Pancreas (tissue), 10 donors: Measurements from ENCODE around the gene ZNF84. TPM values are rescaled to one million over a fixed set of nuclear protein-coding genes. Genes with fewer than 3 reads are reported as not detected.
A peak's percentile ranks its signal among the peaks of the same experiment; 100 is the strongest.

Experiments
- ATAC-seq, 4 donors: fragments of 200-7000 bp; cut with Tn5 transposase; one replicate each; pipeline versions ENCODE4 v1.8.0 to v1.9.1; 2020; ENCODE audit warnings: mild to moderate bottlenecking in 4 of 4, moderate library complexity in 4 of 4
- DNase-seq, 6 donors: peaks; one replicate each; pipeline ENCODE4 v3.0.0-alpha.2; 2020
- FAIRE-seq: peaks from 2 replicates; lab custom pipeline; 2012; peaks lifted over from hg19 to GRCh38; lab: Jason Lieb, UNC
- H3K27ac ChIP-seq, 4 donors: fragments of 200-600 bp; sonication (generic); 1 replicate in 3 of 4; 2 replicates in 1 of 4; pipeline versions ENCODE4 v1.5.0 to v1.8.0; 2020
- H3K27me3 ChIP-seq, 4 donors: fragments of 200-600 bp; one replicate each; pipeline ENCODE4 v1.8.0; 2021
- H3K36me3 ChIP-seq, 3 donors: fragments of 200-600 bp; sonication (generic) in 1 of 3; one replicate each; pipeline versions ENCODE4 v1.5.0 to v1.8.0; 2020 to 2021
- H3K4me1 ChIP-seq, 3 donors: fragments of 200-600 bp; one replicate each; pipeline ENCODE4 v1.8.0; 2021
- H3K4me3 ChIP-seq, 4 donors: fragments of 200-600 bp; sonication (generic) in 2 of 4; one replicate each; pipeline versions ENCODE4 v1.5.0 to v1.8.0; 2020 to 2021
- H3K9me3 ChIP-seq, 4 donors: fragments of 200-600 bp; one replicate each; pipeline ENCODE4 v1.8.0; 2021
- CTCF ChIP-seq, 4 donors: fragments of 200-600 bp; sonication (generic) in 3 of 4; IDR thresholded peaks; one replicate each; pipeline versions ENCODE4 v1.5.0 to v1.8.0; 2021; ENCODE audit warnings: antibody characterized with exemption in 4 of 4
- WGBS, 2 donors: extraction: QIAGEN DNeasy Blood & Tissue Kit; methylation state at CpG; one replicate each; pipeline ENCODE4 v1.1.7; 2013; 5-methylcytosine and 5-hydroxymethylcytosine counted together
- intact Hi-C, 3 donors: fragments of 100-400 bp; cut with DNase I; formaldehyde crosslinking; loops; one replicate each; pipeline versions ENCODE4 v1.11.1 to v1.14.2; 2022
- polyA plus RNA-seq, 2 donors: library from polyadenylated mRNA; stranded (reverse); fragments of 200-250 nt; gene quantifications; one replicate each; pipeline ENCODE4 v1.2.3, GENCODE V29; 2013
- total RNA-seq, 6 donors: library from RNA; stranded (reverse); fragmentation: NEBNext Ultra II Directional in 4 of 6; extraction: Animal tissue kit (Norgen Biotek cat#: 25700) in 4 of 6; gene quantifications; one replicate each; pipeline versions ENCODE4 v1.2.1 to v1.2.4, GENCODE V29; 2021 to 2023
- donor health status: healthy with polysubstance abuse.
- donor health status: DM: no; HTN: no; CAD: no; lungs with moderate emphysema.
- donor health status: DM: no; HTN: no; CAD: no.
- donor health status: control.
- donor health status: control.
- donor health status: Bipolar disorder and iron deficiency.
- donor health status: DM: yes; HTN: yes; CAD: no.
- donor health status: DM: no; HTN: no; CAD: no.
- donor health status: DM: no; HTN: no; CAD: no.
- donor health status: DM: yes; HTN: yes; CAD: no.

Gene ZNF84
- total RNA-seq: 10 to 100 TPM in 4 of 6 donors, 1 to 10 TPM in 2; 7.8 to 17.4 (median 10.5) TPM
- 10 to 100 TPM in 1 of 2 donors, 1 to 10 TPM in 1; 8.5 to 12.4 TPM for polyA plus RNA-seq

- intact Hi-C loops: no loop called here
- Histone ChIP-seq H3K4me3 (peak within 1 kb of the TSS; percentile 72 to 76 (median 72)), H3K9me3 (no peaks in the 10 kb centered on the region), H3K27me3 (no peaks in the 10 kb centered on the region), H3K36me3 (peaks cover 0 to 16% (median 5%) of the 10 kb centered on the region in 3 donors), H3K27ac (peak within 1 kb of the TSS; percentile 88 to 95 (median 94)), H3K4me1 (peaks cover 0 to 4% (median 0%) of the 10 kb centered on the region in 3 donors)
- 0% methylated on average over 76 to 103 of the region's 103 CpGs for WGBS, 2 donors
- DNase-seq: peak; percentile 96 to 99 (median 97)
- ATAC-seq: peak; percentile 94 to 99 (median 96)
- no peak for TF ChIP-seq CTCF (IDR thresholded peaks at IDR 0.05)
- FAIRE-seq: peak; percentile 39
These were observed at the start of gene ZNF84 for GRCh38 chr12:133037207-133038005. Gene ZNF84 (plus strand): TSS chr12:133037509. CDS start chr12:133041468, 3,959 bp downstream.

- peaks cover 0 to 6% (median 0%) of the 10 kb centered on the region in 3 donors for H3K36me3 ChIP-seq
- ATAC-seq: no peak
- H3K27me3 ChIP-seq: no peaks in the 10 kb centered on the region
- no peak overlapping the region for H3K27ac ChIP-seq
- no peak for DNase-seq
- intact Hi-C loops: no loop called here
- H3K9me3 ChIP-seq: peaks cover 0 to 9% (median 0%) of the 10 kb centered on the region in 4 donors
- no peaks in the 10 kb centered on the region for H3K4me1 ChIP-seq
- no peak overlapping the region for H3K4me3 ChIP-seq
- no peak for FAIRE-seq
- no peak for TF ChIP-seq CTCF (IDR thresholded peaks at IDR 0.05)
- 46 to 51% methylated on average over 1 of the region's 1 CpG for WGBS, 2 donors
These were observed 38.6 kb upstream of the ZNF84 start for GRCh38 chr12:132998741-132999140.

GRCh38 chr12:133010657-133011297 is 26.5 kb upstream of the ZNF84 start:
- intact Hi-C loops: no loop called here
- Histone ChIP-seq H3K27ac (no peak overlapping the region), H3K4me3 (no peak overlapping the region), H3K9me3 (peaks cover 0 to 10% (median 6%) of the 10 kb centered on the region in 4 donors), H3K27me3 (no peaks in the 10 kb centered on the region), H3K36me3 (peaks cover 28 to 45% (median 31%) of the 10 kb centered on the region in 3 donors), H3K4me1 (no peaks in the 10 kb centered on the region)
- DNase-seq (no peak), ATAC-seq (no peak), FAIRE-seq (no peak)
- no peak for TF ChIP-seq CTCF (IDR thresholded peaks at IDR 0.05)
- WGBS, 2 donors: 87 to 97% methylated on average over 6 of the region's 6 CpGs

- H3K4me3 ChIP-seq: no peak overlapping the region
- WGBS, 2 donors: 77 to 94% methylated on average over 2 of the region's 2 CpGs
- no peaks in the 10 kb centered on the region for H3K9me3 ChIP-seq
These were observed 13.7 kb upstream of the ZNF84 start for GRCh38 chr12:133023566-133023965.

More at GRCh38 chr12:133023566-133023965, 13.7 kb upstream of the ZNF84 start:
- no peak for TF ChIP-seq CTCF (IDR thresholded peaks at IDR 0.05)
- ATAC-seq (no peak), FAIRE-seq (no peak), DNase-seq (no peak)
- Histone ChIP-seq H3K36me3 (no peaks in the 10 kb centered on the region), H3K27ac (no peak overlapping the region), H3K27me3 (no peaks in the 10 kb centered on the region), H3K4me1 (no peaks in the 10 kb centered on the region)
- intact Hi-C loops: no loop called here
